CD4-positive, alpha-beta T cell treated with Interleukin-17A for 4 hours (primary cell): ENCODE data around the gene NKAIN2.
"Not testable (repeated sequence)": the region's sequence is repeated elsewhere in the genome, so short reads cannot be mapped to it uniquely, and the experiment has no call there.

Experiments
- DNase-seq: peaks from one replicate; pipeline ENCODE4 v3.0.0-alpha.2; 2020; ENCODE audit warnings: mixed read lengths

NKAIN2 gene

GRCh38 chr6:124640432-124640831 lies 836.8 kb downstream of the NKAIN2 start:
- no peak for DNase-seq

DNA sequence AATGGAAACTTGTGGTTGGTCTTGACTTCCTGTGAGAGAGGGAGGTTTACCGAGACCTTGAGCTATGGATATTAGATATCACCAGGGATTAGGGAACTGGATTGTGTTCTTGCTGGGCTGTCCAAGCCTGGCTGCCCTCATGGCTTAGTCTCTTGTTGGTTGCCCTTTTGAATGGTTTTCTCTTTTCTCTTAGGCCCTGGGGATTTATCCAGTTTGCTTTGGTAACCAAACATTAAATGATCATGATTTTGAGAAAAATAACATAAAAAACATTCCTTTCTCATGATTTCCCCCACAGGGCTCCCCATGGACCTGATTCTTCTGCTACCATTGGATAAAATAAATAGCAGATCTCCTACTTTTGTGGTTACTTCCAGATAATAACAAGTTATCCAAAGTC lies 852.2 kb downstream of the NKAIN2 start:
- no peak for DNase-seq

DNA sequence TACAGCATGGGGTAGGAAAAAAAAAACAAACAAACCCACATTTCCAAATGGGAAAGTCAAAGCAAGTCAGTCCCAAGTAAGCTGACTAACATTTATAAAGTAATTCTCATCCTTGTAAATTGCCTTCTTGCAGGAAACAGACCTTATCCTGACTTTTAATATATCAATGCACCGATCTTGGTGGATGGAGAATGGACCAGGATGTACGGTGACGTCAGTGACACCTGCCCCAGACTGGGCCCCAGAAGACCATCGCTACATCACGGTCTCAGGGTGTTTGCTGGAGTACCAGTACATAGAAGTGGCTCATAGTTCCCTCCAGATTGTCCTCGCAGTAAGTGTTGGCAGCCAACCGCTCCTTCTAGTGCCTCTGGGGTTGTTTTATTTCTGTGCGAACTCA lies 854.4 kb downstream of the NKAIN2 start:
- no peak for DNase-seq

GRCh38 chr6:124659427-124659826 lies 855.8 kb downstream of the NKAIN2 start:
- DNase-seq: no peak

DNA sequence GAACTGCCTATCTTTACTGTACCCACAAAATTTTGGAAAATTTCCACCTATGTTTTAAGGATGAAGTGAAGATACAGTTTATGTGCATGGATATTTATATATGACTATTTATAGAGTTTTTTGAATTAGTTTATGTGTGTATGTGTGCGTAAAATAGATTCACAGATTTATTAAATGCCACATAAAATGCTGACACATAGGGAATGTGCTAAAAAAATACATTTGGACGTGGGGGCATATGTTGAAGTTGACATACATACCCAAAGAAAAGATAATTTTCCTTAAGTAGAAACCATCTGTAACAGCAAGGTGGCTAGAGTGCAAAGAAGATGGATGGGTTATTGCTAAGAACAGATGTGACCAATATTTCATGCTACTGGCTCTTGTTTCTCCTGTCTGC lies 856.5 kb downstream of the NKAIN2 start:
- DNase-seq: no peak

- DNase-seq: no peak
Measured at GRCh38 chr6:124661097-124661661, 857.5 kb downstream of the NKAIN2 start.

- DNase-seq: no peak
Measured at GRCh38 chr6:124668028-124668427, 864.4 kb downstream of the NKAIN2 start.

- no peak for DNase-seq
Measured at GRCh38 chr6:124669713-124670480, 866.2 kb downstream of the NKAIN2 start.

- no peak for DNase-seq
Measured at GRCh38 chr6:124670801-124671200, 867.1 kb downstream of the NKAIN2 start.

DNA sequence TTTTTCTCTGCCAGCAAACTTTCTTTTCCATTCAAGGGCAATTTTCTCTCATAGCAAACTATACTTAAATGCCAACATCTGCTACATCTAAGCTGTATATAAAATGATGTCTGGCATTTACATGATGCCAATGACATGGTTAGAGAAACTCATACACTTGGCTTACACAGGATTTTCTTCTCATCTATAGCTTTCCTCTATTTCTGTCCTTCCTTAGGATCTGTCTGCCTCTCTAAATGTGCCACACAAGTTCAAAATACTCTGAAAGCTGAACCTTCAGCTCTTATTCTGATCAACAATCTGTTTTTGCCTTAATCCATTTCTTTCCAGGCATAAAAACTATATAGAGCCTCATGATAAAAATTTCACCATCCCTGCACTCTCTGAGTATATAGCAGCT lies 867.7 kb downstream of the NKAIN2 start:
- no peak for DNase-seq

- no peak for DNase-seq
Measured at GRCh38 chr6:124674042-124674441, 870.4 kb downstream of the NKAIN2 start.

DNA sequence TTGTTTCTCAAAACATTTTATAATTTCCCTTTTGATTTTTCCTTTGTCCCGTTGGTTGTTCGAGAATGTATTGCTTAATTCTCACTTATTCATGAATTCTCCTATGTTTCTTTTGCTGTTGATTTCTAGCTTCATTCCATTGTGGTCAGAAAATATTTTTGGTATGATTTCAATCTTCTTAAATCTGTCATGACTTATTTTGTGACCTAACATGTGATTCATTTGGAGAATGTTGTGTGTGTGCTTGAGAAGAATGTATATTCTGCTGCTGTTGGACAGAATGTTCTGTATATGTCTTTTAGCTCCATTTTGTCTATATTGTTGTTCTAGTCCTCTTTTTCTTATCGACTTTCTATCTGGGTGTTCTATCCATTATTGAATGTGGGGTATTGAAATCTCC lies 872.4 kb downstream of the NKAIN2 start:
- DNase-seq: no peak

DNA sequence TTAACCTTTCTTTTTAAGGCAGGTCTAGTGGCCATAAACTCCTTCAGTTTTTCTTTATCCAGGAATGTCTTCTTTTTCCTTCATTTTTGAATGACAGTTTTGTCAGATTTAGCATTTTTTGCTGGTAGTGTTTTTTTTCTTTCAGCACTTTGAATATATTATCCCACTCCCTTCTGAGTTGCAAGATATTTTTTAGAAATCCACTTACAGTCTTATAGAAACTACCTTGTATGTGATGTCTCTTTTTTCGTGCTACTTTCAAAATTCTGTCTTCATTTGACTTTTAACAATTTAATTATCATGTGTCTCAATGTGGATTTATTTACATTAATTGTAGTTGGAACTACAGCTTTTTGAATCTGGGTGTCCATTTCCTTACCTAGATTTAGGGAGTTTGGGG lies 874.2 kb downstream of the NKAIN2 start:
- no peak for DNase-seq

- no peak for DNase-seq
Measured at GRCh38 chr6:124679387-124679786, 875.7 kb downstream of the NKAIN2 start.

DNA sequence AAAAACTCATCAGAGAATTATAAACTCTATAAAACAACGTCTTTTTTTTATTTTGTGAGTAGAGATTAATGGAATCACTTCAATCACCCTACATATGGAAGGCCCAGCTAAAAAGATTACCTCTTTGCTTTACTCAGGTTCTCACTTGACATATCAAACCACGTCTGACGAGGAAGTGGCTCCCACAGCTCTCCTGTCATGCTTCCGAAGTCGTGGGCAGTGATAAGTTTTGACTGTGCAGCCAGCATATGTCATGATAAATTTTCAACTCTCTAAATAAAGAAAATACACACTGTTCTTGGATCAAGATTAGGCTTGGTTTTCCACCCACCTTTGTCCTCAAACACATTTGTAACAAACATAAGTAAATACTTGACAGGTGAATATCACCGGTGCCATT lies 879.1 kb downstream of the NKAIN2 start:
- no peak for DNase-seq

- DNase-seq: no peak
Measured at GRCh38 chr6:124683507-124683906, 879.8 kb downstream of the NKAIN2 start.

DNA sequence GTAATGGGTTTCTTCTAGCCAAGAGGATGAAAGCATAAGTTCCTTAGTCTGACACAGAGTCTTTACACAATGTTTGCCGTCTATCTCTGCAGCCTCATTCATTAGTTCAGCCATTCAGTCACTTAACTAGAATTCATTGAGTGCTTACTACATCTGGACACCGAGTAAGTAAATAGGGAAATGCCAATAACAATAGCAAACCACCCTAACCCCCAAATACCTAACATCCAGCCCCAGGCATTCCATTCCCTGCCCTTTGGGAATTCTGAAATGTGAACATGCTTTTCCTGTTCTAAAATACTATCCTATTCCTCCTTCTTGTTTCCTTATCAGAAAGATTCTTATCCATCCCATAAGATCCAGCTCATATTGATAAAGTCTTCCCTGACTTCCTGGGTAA lies 881.0 kb downstream of the NKAIN2 start:
- no peak for DNase-seq

- no peak for DNase-seq
Measured at GRCh38 chr6:124688369-124688768, 884.7 kb downstream of the NKAIN2 start.

GRCh38 chr6:124694139-124694705 lies 890.6 kb downstream of the NKAIN2 start:
- DNase-seq: no peak

DNA sequence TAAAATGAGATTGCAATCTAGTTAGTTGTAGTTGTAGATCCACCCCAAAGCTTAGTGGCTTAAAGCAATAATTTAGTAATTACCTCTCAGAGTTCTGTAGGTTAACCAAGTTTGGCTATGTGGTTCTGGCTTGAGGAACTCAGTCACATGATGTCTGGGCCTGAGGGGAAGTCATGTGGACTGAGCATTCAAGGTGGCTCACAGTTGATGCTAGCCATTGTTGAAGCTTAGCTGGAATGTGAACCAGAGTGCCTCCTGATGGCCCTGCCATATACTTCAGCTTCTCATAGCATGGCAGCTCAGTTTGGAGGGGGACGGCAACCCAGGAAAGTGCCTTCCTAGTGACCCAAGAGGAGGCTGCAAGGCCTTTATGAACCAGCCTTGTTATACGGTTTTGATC lies 895.4 kb downstream of the NKAIN2 start:
- DNase-seq: no peak

- no peak for DNase-seq
Measured at GRCh38 chr6:124703541-124703940, 899.9 kb downstream of the NKAIN2 start.

DNA sequence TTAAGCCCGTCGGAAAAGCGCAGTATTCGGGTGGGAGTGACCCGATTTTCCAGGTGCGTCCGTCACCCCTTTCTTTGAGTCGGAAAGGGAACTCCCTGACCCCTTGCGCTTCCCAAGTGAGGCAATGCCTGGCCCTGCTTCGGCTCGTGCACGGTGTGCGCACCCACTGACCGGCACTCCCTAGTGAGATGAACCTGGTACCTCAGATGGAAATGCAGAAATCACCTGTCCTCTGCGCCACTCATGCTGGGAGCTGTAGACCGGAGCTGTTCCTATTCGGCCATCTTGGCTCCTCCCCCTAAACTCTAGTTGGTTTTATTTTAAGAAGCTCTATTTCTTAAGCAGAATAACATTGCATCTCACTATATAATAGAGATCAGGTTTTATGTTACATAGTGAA lies 908.9 kb downstream of the NKAIN2 start:
- DNase-seq: not testable (repeated sequence)

DNA sequence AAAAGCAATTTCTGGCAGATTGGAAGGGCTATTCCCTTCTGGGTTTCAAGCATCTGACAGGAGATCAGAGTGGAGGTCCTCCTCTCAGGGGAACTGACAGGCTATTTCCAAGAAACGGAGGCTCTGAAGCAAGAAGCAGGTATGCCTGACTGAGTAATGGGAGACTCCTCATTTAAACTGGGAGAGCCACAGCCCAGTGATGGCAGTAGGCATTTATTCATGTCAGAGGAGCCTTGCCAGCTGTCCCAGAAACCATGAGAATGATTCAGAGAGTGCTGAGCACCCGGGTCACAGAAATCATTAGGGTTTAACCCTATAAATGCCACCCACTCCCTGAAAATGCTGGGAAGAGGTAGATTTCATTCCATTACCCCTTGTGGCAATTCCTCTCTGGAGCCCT lies 911.1 kb downstream of the NKAIN2 start:
- DNase-seq: no peak

DNA sequence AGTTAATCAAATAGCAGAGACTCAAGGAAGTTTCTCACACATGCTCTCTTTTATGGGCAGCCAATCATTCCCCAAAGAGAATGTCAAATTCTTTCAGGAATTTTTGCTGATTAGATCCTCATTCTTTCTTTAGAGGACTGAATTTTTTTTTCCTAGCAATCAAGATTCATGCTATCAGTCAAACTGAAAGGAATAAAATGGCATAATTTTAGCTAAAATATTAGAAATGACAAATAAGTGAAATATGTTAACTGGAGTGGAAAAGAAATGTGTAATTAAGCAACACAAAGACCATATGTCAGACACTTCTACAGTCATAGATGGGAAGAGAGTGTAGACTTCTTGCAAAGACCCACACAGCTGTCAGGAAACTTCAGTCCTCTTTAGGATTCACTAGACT lies 916.2 kb downstream of the NKAIN2 start:
- DNase-seq: no peak

DNA sequence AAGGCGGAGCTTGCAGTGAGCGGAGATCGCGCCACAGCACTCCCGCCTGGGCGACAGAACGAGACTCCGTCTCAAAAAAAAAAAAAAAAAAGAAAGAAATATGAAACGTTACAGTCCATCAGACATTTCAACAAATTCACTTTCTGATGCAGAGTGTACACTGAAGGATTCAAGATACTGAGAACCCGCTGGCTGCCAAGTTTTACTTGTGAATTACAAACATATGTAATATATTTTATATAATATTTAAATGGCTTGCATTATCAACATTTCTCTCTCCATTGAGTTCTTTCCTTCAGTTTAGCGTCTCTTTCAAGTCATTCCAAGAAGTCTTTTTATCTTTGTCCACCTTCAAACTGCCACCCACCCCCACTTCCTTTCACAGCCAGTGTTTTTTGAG lies 917.7 kb downstream of the NKAIN2 start:
- no peak for DNase-seq
